Ishikawa (cell line): Measurements from ENCODE around the gene CCDC106.

ENCODE experiments used
- CREB1 ChIP-seq: IDR thresholded peaks from 2 replicates; pipeline ENCODE4 v1.6.1; 2012; ENCODE audit warnings: low read depth
- NFIC ChIP-seq: IDR thresholded peaks from 2 replicates; pipeline ENCODE4 v1.6.1; 2012

DNA sequence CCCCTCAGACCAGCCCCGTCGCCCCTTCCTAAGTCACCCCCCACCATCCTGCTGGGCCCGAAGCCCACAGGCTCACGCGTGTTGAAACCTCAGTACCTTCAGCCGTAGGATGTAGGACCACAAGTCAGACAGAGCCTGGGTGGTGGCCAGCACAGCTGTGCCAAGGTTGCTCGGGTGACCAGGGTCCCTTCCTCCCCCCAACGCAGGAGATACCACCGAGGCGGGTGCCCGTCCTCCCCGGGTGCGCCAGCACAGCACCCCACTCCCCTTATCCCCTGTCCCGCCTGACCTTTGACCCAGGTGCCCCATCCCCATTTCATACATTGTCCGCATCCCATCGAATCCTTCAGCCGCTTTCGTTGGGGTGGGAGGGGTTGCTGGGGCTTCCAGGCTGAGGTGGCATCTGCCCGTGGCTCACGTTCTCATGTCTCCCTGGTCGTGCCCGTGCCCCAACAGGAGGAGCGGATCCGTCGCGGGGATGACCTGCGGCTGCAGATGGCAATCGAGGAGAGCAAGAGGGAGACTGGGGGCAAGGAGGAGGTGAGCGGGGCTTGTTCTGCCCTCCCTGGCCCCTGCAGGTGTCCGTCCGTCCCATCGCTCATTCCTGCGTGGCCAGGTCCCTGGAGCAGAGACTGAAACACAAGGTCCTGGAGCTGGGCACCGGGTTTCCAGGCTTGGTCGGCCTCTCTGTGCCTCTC lies 41.5 kb downstream of the CCDC106 start:
- no peak for TF ChIP-seq CREB1
- TF ChIP-seq NFIC: no peak
